ENCODE results near the gene STIP1.

GRCh38 chr11:64173616-64174355, 12.2 kb upstream of the STIP1 start:
- TF ChIP-seq POLR2A (IDR thresholded peaks at IDR 0.05), result no peak
- no peak for TF ChIP-seq CTCF (IDR thresholded peaks at IDR 0.05)
